ENCODE results near the gene EDARADD. TPM values are rescaled to one million over a fixed set of nuclear protein-coding genes. Genes with fewer than 3 reads are reported as not detected.

The EDARADD gene
- total and polyA plus RNA-seq, 2 of the 8 experiments (the other 6 are each of a cell fraction or from before 2014, with no cell fraction given), result 3.4 to 6.1 TPM

GRCh38 chr1:236371083-236371482, 23.0 kb upstream of the EDARADD start (continued):
- no peak for TF ChIP-seq MAFK (IDR thresholded peaks at IDR 0.05; ENCODE audit: low read depth, low read length)
- TF ChIP-seq EGR1 (IDR thresholded peaks at IDR 0.05; ENCODE audit: borderline replicate concordance, low read depth, low read length), result no peak
